SK-N-SH (cell line): ENCODE results near the gene LATS2. TPM values are rescaled to one million over a fixed set of nuclear protein-coding genes. Genes with fewer than 3 reads are reported as not detected.

Source experiments
- CTCF ChIA-PET: fragments of 300-600, 350-600 bp; formaldehyde crosslinking; extraction: SDS; loops from one replicate; lab custom pipeline; 2021; lab: Yijun Ruan, JAX
- POLR2A ChIA-PET: fragments of 350-600 bp; sonication (Branson Sonifier 250); formaldehyde crosslinking; extraction: SDS; loops from one replicate; lab custom pipeline; 2020; ENCODE audit warnings: antibody characterized with exemption, inconsistent platforms; lab: Yijun Ruan, JAX
- DNase-seq: peaks from one replicate; pipeline ENCODE4 v3.0.0; 2012
- H2AFZ ChIP-seq: fragments of 200-600 bp; sonication (generic); 2 replicates; pipeline ENCODE4 v1.8.1; 2016; ENCODE audit warnings: antibody characterized with exemption, mild to moderate bottlenecking, low read depth
- H3F3A ChIP-seq: fragments of 200-600 bp; sonication (generic); replicated peaks from 2 replicates; pipeline ENCODE3; 2016; ENCODE audit warnings: antibody characterized with exemption, mild to moderate bottlenecking; ENCODE audit not compliant: insufficient read depth
- H3K27ac ChIP-seq, 2 experiments: fragments of 200-500 bp in 1 of 2; fragments of 200-600 bp in 1 of 2; sonication (Bioruptor generic) in 1 of 2; sonication (generic), shearing (Covaris generic) in 1 of 2; 2 replicates each; pipeline versions ENCODE4 v1.5.1 to v1.6.1; 2014 to 2016; ENCODE audit warnings: low read depth in 2 of 2, inconsistent platforms in 1 of 2, low read length in 1 of 2, mild to moderate bottlenecking in 1 of 2, mixed read lengths in 1 of 2
- H3K27me3 ChIP-seq: fragments of 200-600 bp; sonication (generic), shearing (Covaris generic); 2 replicates; pipeline ENCODE4 v1.6.1; 2016; ENCODE audit warnings: mixed run types; ENCODE audit not compliant: insufficient read depth
- H3K36me3 ChIP-seq, 2 experiments: fragments of 200-500 bp in 1 of 2; fragments of 200-600 bp in 1 of 2; sonication (Bioruptor generic) in 1 of 2; sonication (generic) in 1 of 2; replicated peaks in 1 of 2; 2 replicates each; pipeline versions ENCODE3 to v1.5.1; 2014 to 2016; ENCODE audit warnings: low read length in 1 of 2, mild to moderate bottlenecking in 1 of 2; ENCODE audit not compliant: insufficient read depth in 2 of 2, control insufficient read depth in 1 of 2
- H3K4me1 ChIP-seq, 2 experiments: fragments of 200-500 bp in 1 of 2; fragments of 200-600 bp in 1 of 2; sonication (Bioruptor generic) in 1 of 2; sonication (generic), shearing (Covaris generic) in 1 of 2; 2 replicates each; pipeline versions ENCODE4 v1.5.1 to v1.6.1; 2014 to 2016; ENCODE audit warnings: low read depth in 1 of 2, low read length in 1 of 2, mixed run types in 1 of 2; ENCODE audit not compliant: insufficient read depth in 2 of 2, control insufficient read depth in 1 of 2
- H3K4me2 ChIP-seq: fragments of 200-600 bp; sonication (generic), shearing (Covaris generic); 2 replicates; pipeline ENCODE4 v1.6.1; 2017; ENCODE audit warnings: mixed run types
- H3K4me3 ChIP-seq, 2 experiments: fragments of 200-500 bp in 1 of 2; fragments of 200-600 bp in 1 of 2; sonication (Bioruptor generic) in 1 of 2; sonication (generic), shearing (Covaris generic) in 1 of 2; 2 replicates each; pipeline versions ENCODE4 v1.5.1 to v1.8.1; 2014 to 2016; ENCODE audit warnings: low read depth in 2 of 2, inconsistent platforms in 1 of 2, low read length in 1 of 2, mild to moderate bottlenecking in 1 of 2, mixed read lengths in 1 of 2, moderate library complexity in 1 of 2
- H3K79me2 ChIP-seq: fragments of 200-600 bp; sonication (generic); 2 replicates; pipeline ENCODE4 v1.8.1; 2017; ENCODE audit warnings: mild to moderate bottlenecking; ENCODE audit not compliant: insufficient read depth
- H3K9ac ChIP-seq: fragments of 200-600 bp; sonication (generic); 2 replicates; pipeline ENCODE4 v1.6.1; 2017; ENCODE audit warnings: mixed run types
- H3K9me2 ChIP-seq: fragments of 200-600 bp; sonication (generic); 2 replicates; pipeline ENCODE4 v1.6.1; 2017; ENCODE audit warnings: mixed run types
- H3K9me3 ChIP-seq: fragments of 200-600 bp; sonication (generic); 2 replicates; pipeline ENCODE4 v1.6.1; 2017; ENCODE audit warnings: mixed run types, mild to moderate bottlenecking, moderate library complexity
- H4K20me1 ChIP-seq: fragments of 200-600 bp; sonication (generic); 2 replicates; pipeline ENCODE4 v1.6.1; 2017; ENCODE audit warnings: mild to moderate bottlenecking, mixed run types; ENCODE audit not compliant: insufficient read depth
- EP300 ChIP-seq, 2 experiments: IDR thresholded peaks; 2 replicates each; pipeline versions ENCODE4 v1.4.0 to v1.6.1; 2012; ENCODE audit warnings: borderline replicate concordance in 1 of 2, low read depth in 1 of 2, low read length in 1 of 2
- EZH2phosphoT487 ChIP-seq: fragments of 200-600 bp; sonication (generic); IDR thresholded peaks from 2 replicates; pipeline ENCODE4 v1.6.1; 2017; ENCODE audit warnings: low read depth, mixed run types, mild to moderate bottlenecking, antibody characterized with exemption, moderate library complexity, borderline replicate concordance
- FOSL2 ChIP-seq: IDR thresholded peaks from 2 replicates; pipeline ENCODE4 v1.4.0; 2012; ENCODE audit warnings: low read depth, mild to moderate bottlenecking, moderate library complexity, borderline replicate concordance
- MEF2A ChIP-seq: IDR thresholded peaks from 2 replicates; pipeline ENCODE4 v1.4.0; 2012; ENCODE audit warnings: low read depth, borderline replicate concordance
- NFIC ChIP-seq: IDR thresholded peaks from 2 replicates; pipeline ENCODE4 v1.4.0; 2012; ENCODE audit warnings: borderline replicate concordance
- RAD21 ChIP-seq: IDR thresholded peaks from 2 replicates; pipeline ENCODE4 v1.6.1; 2012; ENCODE audit warnings: mild to moderate bottlenecking, low read length
- RFX5 ChIP-seq: IDR thresholded peaks from 2 replicates; pipeline ENCODE4 v1.6.1; 2012; ENCODE audit warnings: mild to moderate bottlenecking, improper control_type of control experiment, low read length
- SIN3A ChIP-seq: IDR thresholded peaks from 2 replicates; pipeline ENCODE4 v1.6.1; 2012; ENCODE audit warnings: low read depth, mild to moderate bottlenecking, low read length, moderate library complexity, borderline replicate concordance
- TCF12 ChIP-seq: IDR thresholded peaks from 2 replicates; pipeline ENCODE4 v1.4.0; 2012
- YY1 ChIP-seq: IDR thresholded peaks from 2 replicates; pipeline ENCODE4 v1.4.0; 2012; ENCODE audit warnings: low read depth, mild to moderate bottlenecking
- WGBS: methylation state at CpG from one replicate; pipeline ENCODE4 v1.1.6; 2017; ENCODE audit warnings: low lambda C conversion rate; 5-methylcytosine and 5-hydroxymethylcytosine counted together
- polyA plus RNA-seq, 3 experiments: library from polyadenylated mRNA; depleted of rRNA; stranded (reverse); fragments of >200 nt; gene quantifications; 2 replicates each; pipeline ENCODE4 v1.2.3, GENCODE V29; 2012
- TF ChIP-seq, protein P1 (sequence below): fragments of 200-600 bp; sonication (generic); IDR thresholded peaks from 2 replicates; pipeline ENCODE4 v1.6.1; 2017; ENCODE audit warnings: antibody characterized with exemption, mild to moderate bottlenecking, moderate library complexity
- TF ChIP-seq, protein P2 (sequence below): IDR thresholded peaks from 2 replicates; pipeline ENCODE4 v1.4.0; 2012; ENCODE audit warnings: low read depth
- TF ChIP-seq, protein P3 (sequence below): IDR thresholded peaks from 2 replicates; pipeline ENCODE4; 2012

The LATS2 gene
- polyA plus RNA-seq, 1 of the 3 experiments (the other 2 are of a cell fraction): 19.6 TPM

DNA sequence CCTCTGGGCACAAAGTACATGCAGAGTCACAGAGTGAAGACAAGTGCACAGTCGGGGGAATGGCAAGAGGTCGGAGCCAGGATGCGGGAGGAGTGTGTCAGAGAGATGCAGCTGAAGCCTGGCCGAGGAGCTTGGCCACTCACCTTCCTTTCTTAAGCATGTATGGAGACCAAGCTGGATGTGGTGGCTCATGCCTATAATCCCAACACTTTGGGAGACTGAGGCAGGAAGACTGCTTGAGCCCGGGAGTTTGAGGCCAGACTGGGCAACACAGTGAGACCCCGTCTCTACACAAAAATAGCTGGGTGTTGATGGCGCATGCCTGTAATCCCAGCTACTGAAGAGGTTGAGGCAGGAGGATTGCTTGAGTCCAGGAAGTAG is 67.0 kb downstream of the LATS2 start:
- peaks cover 12% of the 10 kb centered on the region for H4K20me1 ChIP-seq
- DNase-seq: no peak
- H2AFZ ChIP-seq: no peak overlapping the region
- no peak overlapping the region for H3K4me3 ChIP-seq
- 71% methylated on average over 7 of the region's 7 CpGs for WGBS
- H3K27me3 ChIP-seq: no peaks in the 10 kb centered on the region
- no peaks in the 10 kb centered on the region for H3K9me2 ChIP-seq
- CTCF ChIA-PET: no interaction called here
- H3K4me2 ChIP-seq: no peak overlapping the region
- POLR2A ChIA-PET: no interaction called here
- peak overlapping the region in 1 of 2 experiments; percentile 12; a peak in 2 of 4 replicates for H3K27ac ChIP-seq
- peaks cover 3 to 49% of the 10 kb centered on the region in 2 experiments; a peak in 3 of 4 replicates for H3K4me1 ChIP-seq
- H3K36me3 ChIP-seq: peaks cover 17 to 30% of the 10 kb centered on the region in 2 experiments
- H3K9ac ChIP-seq: no peak overlapping the region
- H3K9me3 ChIP-seq: no peaks in the 10 kb centered on the region
- TF ChIP-seq MEF2A (no peak), RAD21 (no peak), NFIC (no peak)
- TF ChIP-seq, protein P1, sequence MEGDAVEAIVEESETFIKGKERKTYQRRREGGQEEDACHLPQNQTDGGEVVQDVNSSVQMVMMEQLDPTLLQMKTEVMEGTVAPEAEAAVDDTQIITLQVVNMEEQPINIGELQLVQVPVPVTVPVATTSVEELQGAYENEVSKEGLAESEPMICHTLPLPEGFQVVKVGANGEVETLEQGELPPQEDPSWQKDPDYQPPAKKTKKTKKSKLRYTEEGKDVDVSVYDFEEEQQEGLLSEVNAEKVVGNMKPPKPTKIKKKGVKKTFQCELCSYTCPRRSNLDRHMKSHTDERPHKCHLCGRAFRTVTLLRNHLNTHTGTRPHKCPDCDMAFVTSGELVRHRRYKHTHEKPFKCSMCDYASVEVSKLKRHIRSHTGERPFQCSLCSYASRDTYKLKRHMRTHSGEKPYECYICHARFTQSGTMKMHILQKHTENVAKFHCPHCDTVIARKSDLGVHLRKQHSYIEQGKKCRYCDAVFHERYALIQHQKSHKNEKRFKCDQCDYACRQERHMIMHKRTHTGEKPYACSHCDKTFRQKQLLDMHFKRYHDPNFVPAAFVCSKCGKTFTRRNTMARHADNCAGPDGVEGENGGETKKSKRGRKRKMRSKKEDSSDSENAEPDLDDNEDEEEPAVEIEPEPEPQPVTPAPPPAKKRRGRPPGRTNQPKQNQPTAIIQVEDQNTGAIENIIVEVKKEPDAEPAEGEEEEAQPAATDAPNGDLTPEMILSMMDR: no peak
- TF ChIP-seq, all 33 proteins: peak for 0
- Histone ChIP-seq H3F3A (peaks cover 22% of the 10 kb centered on the region), H3K79me2 (peaks cover 90% of the 10 kb centered on the region)

DNA sequence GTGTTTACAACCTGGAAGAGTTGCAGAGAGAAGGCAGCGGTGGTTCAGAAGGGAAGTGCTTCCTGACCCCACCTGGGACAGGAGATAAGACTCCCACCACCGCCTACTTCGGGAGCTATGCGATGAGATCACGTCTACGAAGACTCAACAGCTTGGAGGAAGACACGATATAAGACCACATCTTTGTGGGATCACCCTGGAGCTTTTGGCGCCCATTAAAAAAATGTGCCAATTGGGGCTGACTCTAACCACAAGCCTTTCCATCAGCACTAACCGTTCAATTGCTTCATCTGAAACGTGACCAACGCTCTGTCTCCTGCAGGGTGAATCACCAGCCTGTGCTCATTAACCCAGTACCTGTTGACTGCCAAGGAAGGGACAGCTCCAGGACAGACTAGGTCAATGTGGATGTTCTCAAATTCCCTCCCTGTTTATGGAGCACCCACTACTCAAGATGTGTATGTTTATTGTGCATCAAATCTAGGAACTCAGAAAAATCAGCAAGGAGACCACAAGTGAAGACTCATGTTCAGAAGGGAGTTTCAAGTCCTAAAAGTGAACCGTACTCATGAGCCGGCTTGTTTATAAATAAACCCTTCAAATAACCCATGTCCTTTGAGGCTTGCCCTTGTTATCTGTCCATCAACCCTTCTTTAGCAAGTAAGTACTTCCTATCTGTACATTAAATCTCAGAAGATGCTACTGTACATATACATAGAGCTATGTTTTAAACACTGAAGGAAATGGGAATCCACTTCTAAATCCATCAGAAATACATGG is 67.5 kb downstream of the LATS2 start:
- ChIA-PET POLR2A (no interaction called here), CTCF (no interaction called here)
- TF ChIP-seq EZH2phosphoT487: no peak
- peak; percentile 24; the same call in 1 of the 2 replicates for TF ChIP-seq TCF12
- TF ChIP-seq, protein P2, sequence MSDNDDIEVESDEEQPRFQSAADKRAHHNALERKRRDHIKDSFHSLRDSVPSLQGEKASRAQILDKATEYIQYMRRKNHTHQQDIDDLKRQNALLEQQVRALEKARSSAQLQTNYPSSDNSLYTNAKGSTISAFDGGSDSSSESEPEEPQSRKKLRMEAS: no peak
- TF ChIP-seq, protein P3, sequence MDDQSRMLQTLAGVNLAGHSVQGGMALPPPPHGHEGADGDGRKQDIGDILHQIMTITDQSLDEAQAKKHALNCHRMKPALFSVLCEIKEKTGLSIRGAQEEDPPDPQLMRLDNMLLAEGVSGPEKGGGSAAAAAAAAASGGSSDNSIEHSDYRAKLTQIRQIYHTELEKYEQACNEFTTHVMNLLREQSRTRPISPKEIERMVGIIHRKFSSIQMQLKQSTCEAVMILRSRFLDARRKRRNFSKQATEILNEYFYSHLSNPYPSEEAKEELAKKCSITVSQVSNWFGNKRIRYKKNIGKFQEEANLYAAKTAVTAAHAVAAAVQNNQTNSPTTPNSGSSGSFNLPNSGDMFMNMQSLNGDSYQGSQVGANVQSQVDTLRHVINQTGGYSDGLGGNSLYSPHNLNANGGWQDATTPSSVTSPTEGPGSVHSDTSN: peak; percentile 20; the same call in 1 of the 2 replicates
- TF ChIP-seq RFX5: no peak
- 0 out of 2 replicates have a peak, but pooled peaks have one; percentile 44 for TF ChIP-seq FOSL2
- TF ChIP-seq EP300 (IDR thresholded peaks at IDR 0.05; ENCODE audit: borderline replicate concordance in 1 of 2, low read depth in 1 of 2, low read length in 1 of 2): peak in 1 of 2 experiments; percentile 35; a peak in 1 of 4 replicates
- no peak for TF ChIP-seq YY1
- TF ChIP-seq SIN3A: 0 out of 2 replicates have a peak, but pooled peaks have one; percentile 19
- TF ChIP-seq MEF2A: no peak
- 69% methylated on average over 9 of the region's 13 CpGs for WGBS
- peaks cover 22 to 26% of the 10 kb centered on the region in 2 experiments for H3K36me3 ChIP-seq
- no peak overlapping the region for H3K4me3 ChIP-seq
- H2AFZ ChIP-seq: no peak overlapping the region
- no peaks in the 10 kb centered on the region for H3K9me2 ChIP-seq
- no peak overlapping the region for H3K9ac ChIP-seq
- peaks cover 3 to 43% of the 10 kb centered on the region in 2 experiments; a peak in 3 of 4 replicates for H3K4me1 ChIP-seq
- H4K20me1 ChIP-seq: peaks cover 12% of the 10 kb centered on the region
- no peak for DNase-seq
- peaks cover 86% of the 10 kb centered on the region for H3K79me2 ChIP-seq
- no peaks in the 10 kb centered on the region for H3K27me3 ChIP-seq
- H3K27ac ChIP-seq: peak overlapping the region in 1 of 2 experiments; percentile 12; a peak in 2 of 4 replicates
- H3F3A ChIP-seq: peaks cover 16% of the 10 kb centered on the region
- no peak overlapping the region for H3K4me2 ChIP-seq
- H3K9me3 ChIP-seq: no peaks in the 10 kb centered on the region
